A549 (cell line): Measurements from ENCODE around the gene CDC5L. TPM values are rescaled to one million over a fixed set of nuclear protein-coding genes. Genes with fewer than 3 reads are reported as not detected.

Experiments
- ATAC-seq, 2 experiments: fragments of 200-7000 bp in 1 of 2; fragments of >200 bp in 1 of 2; cut with Nextera tagmentation in 1 of 2; cut with Tn5 transposase in 1 of 2; 3 replicates each; pipeline versions ENCODE4 v1.8.0 to v1.9.1; 2018 to 2020; ENCODE audit warnings: mild to moderate bottlenecking in 1 of 2, moderate library complexity in 1 of 2
- CTCF ChIA-PET: fragments of 300-600 bp; sonication (Branson Sonifier 250); formaldehyde crosslinking; extraction: SDS; loops from one replicate; lab custom pipeline; 2021; ENCODE audit warnings: antibody characterized with exemption, inconsistent platforms; lab: Yijun Ruan, JAX
- POLR2A ChIA-PET: fragments of 350-600 bp; formaldehyde crosslinking; extraction: SDS; loops from one replicate; lab custom pipeline; 2021; ENCODE audit warnings: antibody characterized with exemption, inconsistent platforms; lab: Yijun Ruan, JAX
- DNase-seq, 2 experiments: peaks; one replicate each; pipeline versions ENCODE4 v3.0.0 to v3.0.0-alpha.2; 2011 to 2016; ENCODE audit warnings: low read depth in 1 of 2, low spot score in 1 of 2
- FAIRE-seq: peaks from 2 replicates; lab custom pipeline; 2011; peaks lifted over from hg19 to GRCh38; lab: Jason Lieb, UNC
- H3K27ac ChIP-seq, 2 experiments: fragments of >200 bp; sonication (Bioruptor Twin); formaldehyde crosslinking; 3 replicates each; pipeline ENCODE4 v1.5.1; 2016 to 2017
- H3K4me1 ChIP-seq: fragments of >200 bp; sonication (Bioruptor Twin); formaldehyde crosslinking; 3 replicates; pipeline ENCODE4 v1.6.1; 2016
- H3K4me2 ChIP-seq: fragments of >200 bp; sonication (Bioruptor Twin); formaldehyde crosslinking; 3 replicates; pipeline ENCODE4 v1.6.1; 2016
- H3K4me3 ChIP-seq: fragments of >200 bp; sonication (Bioruptor Twin); formaldehyde crosslinking; 3 replicates; pipeline ENCODE4 v1.5.1; 2016
- H3K9me3 ChIP-seq: fragments of >200 bp; sonication (Bioruptor Twin); formaldehyde crosslinking; 3 replicates; pipeline ENCODE4 v1.6.1; 2016
- CBX2 ChIP-seq: fragments of 200-600 bp; sonication (generic); IDR thresholded peaks from 2 replicates; pipeline ENCODE4 v1.6.1; 2016; ENCODE audit warnings: low read depth, mild to moderate bottlenecking, borderline replicate concordance
- CEBPB ChIP-seq, 2 experiments: fragments of >200 bp in 1 of 2; sonication (Bioruptor Twin) in 1 of 2; formaldehyde crosslinking in 1 of 2; IDR thresholded peaks; 2 replicates each; pipeline ENCODE4 v1.6.1; 2012 to 2016
- EP300 ChIP-seq, 2 experiments: fragments of >200 bp; sonication (Bioruptor Twin); formaldehyde crosslinking; IDR thresholded peaks; 2 replicates in 1 of 2; 3 replicates in 1 of 2; pipeline ENCODE4 v1.6.1; 2016 to 2017
- ESRRA ChIP-seq: fragments of 150-350 bp; IDR thresholded peaks from 2 replicates; pipeline ENCODE4 v1.6.1; 2014; ENCODE audit warnings: mild to moderate bottlenecking, low read length, borderline replicate concordance
- FOSB ChIP-seq: fragments of 250-450 bp; sonication (Bioruptor Pico); IDR thresholded peaks from 2 replicates; pipeline ENCODE4 v1.5.0; 2020; ENCODE audit warnings: mild to moderate bottlenecking, moderate library complexity
- HOXA7 ChIP-seq: fragments of 250-450 bp; sonication (Bioruptor Pico); IDR thresholded peaks from 2 replicates; pipeline ENCODE4 v1.5.0; 2020; ENCODE audit warnings: mild to moderate bottlenecking, moderate library complexity
- KDM1A ChIP-seq: fragments of 200-600 bp; sonication (generic); IDR thresholded peaks from 2 replicates; pipeline ENCODE4 v1.6.1; 2016; ENCODE audit warnings: low read depth, mild to moderate bottlenecking
- MAFK ChIP-seq: fragments of 450-650 bp; IDR thresholded peaks from 2 replicates; pipeline ENCODE4 v1.6.1; 2014; ENCODE audit not compliant: partially characterized antibody
- MAZ ChIP-seq: fragments of 150-350 bp; IDR thresholded peaks from 2 replicates; pipeline ENCODE4 v1.6.1; 2014; ENCODE audit warnings: antibody characterized with exemption, low read depth, low read length, borderline replicate concordance
- NFE2L2 ChIP-seq: fragments of 150-350 bp; conservative IDR thresholded peaks from 2 replicates; pipeline ENCODE4 v1.6.1; 2014; ENCODE audit warnings: low read length
- NPAS2 ChIP-seq: fragments of 250-450 bp; sonication (Bioruptor Pico); IDR thresholded peaks from 2 replicates; pipeline ENCODE4 v1.8.0; 2022; ENCODE audit warnings: mild to moderate bottlenecking, moderate library complexity, borderline replicate concordance
- NR3C1 ChIP-seq: fragments of >200 bp; sonication (Bioruptor Twin); formaldehyde crosslinking; IDR thresholded peaks from 3 replicates; pipeline ENCODE4 v1.6.1; 2017
- POLR2A ChIP-seq: IDR thresholded peaks from 2 replicates; pipeline ENCODE4 v1.6.1; 2012; ENCODE audit warnings: mild to moderate bottlenecking, low read length
- POLR2AphosphoS2 ChIP-seq: conservative IDR thresholded peaks from 2 replicates; pipeline ENCODE4 v1.6.1; 2012; ENCODE audit warnings: low read length, improper control_type of control experiment, inconsistent platforms
- RAD21 ChIP-seq, 2 experiments: fragments of >200 bp in 1 of 2; sonication (Bioruptor Twin) in 1 of 2; formaldehyde crosslinking in 1 of 2; IDR thresholded peaks in 1 of 2; conservative IDR thresholded peaks in 1 of 2; 2 replicates in 1 of 2; 3 replicates in 1 of 2; pipeline ENCODE4 v1.6.1; 2012 to 2018; ENCODE audit warnings: inconsistent platforms in 1 of 2
- RARB ChIP-seq: fragments of 250-450 bp; sonication (Bioruptor Pico); IDR thresholded peaks from 2 replicates; pipeline ENCODE4 v1.8.0; 2021; ENCODE audit warnings: mild to moderate bottlenecking, moderate library complexity
- RFX5 ChIP-seq: fragments of 450-650 bp; IDR thresholded peaks from 2 replicates; pipeline ENCODE4 v1.7.1; 2014; ENCODE audit warnings: antibody characterized with exemption, mild to moderate bottlenecking, moderate library complexity
- RNF2 ChIP-seq: fragments of 200-600 bp; sonication (generic); IDR thresholded peaks from 2 replicates; pipeline ENCODE4 v1.6.1; 2016; ENCODE audit warnings: low read depth, mild to moderate bottlenecking, antibody characterized with exemption, moderate library complexity, borderline replicate concordance
- TFCP2L1 ChIP-seq: fragments of 250-450 bp; sonication (Bioruptor Pico); IDR thresholded peaks from 2 replicates; pipeline ENCODE4 v1.5.0; 2021; ENCODE audit warnings: mild to moderate bottlenecking
- ZC3H11A ChIP-seq: fragments of 450-650 bp; IDR thresholded peaks from 2 replicates; pipeline ENCODE4 v1.6.1; 2014; ENCODE audit warnings: antibody characterized with exemption, mild to moderate bottlenecking
- ZSCAN20 ChIP-seq: fragments of 250-450 bp; sonication (Bioruptor Pico); IDR thresholded peaks from 2 replicates; pipeline ENCODE4 v1.8.0; 2022; ENCODE audit warnings: mild to moderate bottlenecking, moderate library complexity
- WGBS: methylation state at CpG from one replicate; pipeline ENCODE4 v1.1.6; 2017; ENCODE audit errors: missing lambda C conversion rate; 5-methylcytosine and 5-hydroxymethylcytosine counted together
- polyA plus RNA-seq, 4 experiments: library from polyadenylated mRNA; depleted of rRNA in 3 of 4; stranded (reverse); fragments of >200 nt; fragmentation: RNase III in 1 of 4; extraction: RNeasy Plus Mini Kit Qiagen cat#74134 plus additional on column Dnase treatment in 1 of 4; gene quantifications; 2 replicates in 3 of 4; 3 replicates in 1 of 4; pipeline ENCODE4 v1.2.3, GENCODE V29; 2011 to 2017
- TF ChIP-seq, protein P1 (sequence below): fragments of >200 bp; sonication (Bioruptor Twin); formaldehyde crosslinking; IDR thresholded peaks from 3 replicates; pipeline ENCODE4 v1.6.1; 2016
- TF ChIP-seq, protein P2 (sequence below): fragments of 250-450 bp; sonication (Bioruptor Pico); IDR thresholded peaks from 2 replicates; pipeline ENCODE4 v1.5.0; 2021; ENCODE audit warnings: mild to moderate bottlenecking, moderate library complexity, borderline replicate concordance
- TF ChIP-seq, protein P3 (sequence below): fragments of >200 bp; sonication (Bioruptor Twin); formaldehyde crosslinking; IDR thresholded peaks from 2 replicates; pipeline ENCODE4 v1.6.1; 2016
- TF ChIP-seq, protein P4 (sequence below): fragments of 450-650 bp; IDR thresholded peaks from 2 replicates; pipeline ENCODE4 v1.6.1; 2014; ENCODE audit warnings: antibody characterized with exemption
- TF ChIP-seq, protein P5 (sequence below): IDR thresholded peaks from 2 replicates; pipeline ENCODE4 v1.6.1; 2012

Gene CDC5L
- polyA plus RNA-seq, 2 of the 4 experiments (the other 2 are of a cell fraction): 12.8 to 20.5 TPM

DNA sequence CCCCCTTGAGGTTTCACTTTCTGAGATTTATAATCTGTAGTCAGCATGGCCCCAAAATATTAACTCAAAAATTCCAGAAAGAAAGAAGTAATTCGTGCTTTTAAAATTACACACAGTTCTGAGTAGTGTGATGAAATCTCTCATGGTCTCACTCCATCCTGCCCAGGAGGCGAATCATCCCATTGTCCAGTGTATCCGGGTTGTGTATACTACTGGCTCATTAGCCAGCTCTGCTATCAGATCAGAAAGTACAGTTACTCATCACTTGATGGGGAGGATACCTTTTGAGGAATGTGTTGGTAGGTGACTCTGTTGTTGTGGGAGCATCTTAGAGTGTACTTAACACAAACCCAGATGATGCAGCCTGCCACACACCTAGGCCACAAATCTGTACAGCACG is 65.2 kb downstream of the CDC5L start:
- Histone ChIP-seq H3K4me1 (peaks cover 20% of the 10 kb centered on the region; the same call in 2 of the 3 replicates), H3K4me3 (no peak overlapping the region), H3K9me3 (no peaks in the 10 kb centered on the region), H3K27ac (peak overlapping the region; percentile 58 to 75), H3K4me2 (peak overlapping the region; percentile 35; the same call in 2 of the 3 replicates)
- 43% methylated on average over 4 of the region's 4 CpGs for WGBS
- DNase-seq (peak in 1 of 2 experiments; percentile 61), ATAC-seq (peak; percentile 81 to 82), FAIRE-seq (no peak)
- CTCF ChIA-PET: interaction anchor here (0.8 to 2.3 kb wide), 2 partner anchors 17 to 23 kb away, joined by 3 to 5 read pairs; no protein-coding TSS in a partner anchor
- TF ChIP-seq, protein P1, sequence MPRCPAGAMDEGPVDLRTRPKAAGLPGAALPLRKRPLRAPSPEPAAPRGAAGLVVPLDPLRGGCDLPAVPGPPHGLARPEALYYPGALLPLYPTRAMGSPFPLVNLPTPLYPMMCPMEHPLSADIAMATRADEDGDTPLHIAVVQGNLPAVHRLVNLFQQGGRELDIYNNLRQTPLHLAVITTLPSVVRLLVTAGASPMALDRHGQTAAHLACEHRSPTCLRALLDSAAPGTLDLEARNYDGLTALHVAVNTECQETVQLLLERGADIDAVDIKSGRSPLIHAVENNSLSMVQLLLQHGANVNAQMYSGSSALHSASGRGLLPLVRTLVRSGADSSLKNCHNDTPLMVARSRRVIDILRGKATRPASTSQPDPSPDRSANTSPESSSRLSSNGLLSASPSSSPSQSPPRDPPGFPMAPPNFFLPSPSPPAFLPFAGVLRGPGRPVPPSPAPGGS: no peak
- TF ChIP-seq EP300 (IDR thresholded peaks at IDR 0.05): no peak
- no peak for TF ChIP-seq RARB (CRISPR knock-in tag)
- TF ChIP-seq, protein P2, sequence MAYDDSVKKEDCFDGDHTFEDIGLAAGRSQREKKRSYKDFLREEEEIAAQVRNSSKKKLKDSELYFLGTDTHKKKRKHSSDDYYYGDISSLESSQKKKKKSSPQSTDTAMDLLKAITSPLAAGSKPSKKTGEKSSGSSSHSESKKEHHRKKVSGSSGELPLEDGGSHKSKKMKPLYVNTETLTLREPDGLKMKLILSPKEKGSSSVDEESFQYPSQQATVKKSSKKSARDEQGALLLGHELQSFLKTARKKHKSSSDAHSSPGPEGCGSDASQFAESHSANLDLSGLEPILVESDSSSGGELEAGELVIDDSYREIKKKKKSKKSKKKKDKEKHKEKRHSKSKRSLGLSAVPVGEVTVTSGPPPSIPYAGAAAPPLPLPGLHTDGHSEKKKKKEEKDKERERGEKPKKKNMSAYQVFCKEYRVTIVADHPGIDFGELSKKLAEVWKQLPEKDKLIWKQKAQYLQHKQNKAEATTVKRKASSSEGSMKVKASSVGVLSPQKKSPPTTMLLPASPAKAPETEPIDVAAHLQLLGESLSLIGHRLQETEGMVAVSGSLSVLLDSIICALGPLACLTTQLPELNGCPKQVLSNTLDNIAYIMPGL (CRISPR knock-in tag): no peak
- TF ChIP-seq NPAS2 (CRISPR knock-in tag): no peak
- TF ChIP-seq, protein P3, sequence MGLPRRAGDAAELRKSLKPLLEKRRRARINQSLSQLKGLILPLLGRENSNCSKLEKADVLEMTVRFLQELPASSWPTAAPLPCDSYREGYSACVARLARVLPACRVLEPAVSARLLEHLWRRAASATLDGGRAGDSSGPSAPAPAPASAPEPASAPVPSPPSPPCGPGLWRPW: no peak
- no peak for TF ChIP-seq TFCP2L1 (CRISPR knock-in tag)
- TF ChIP-seq RNF2: no peak
- TF ChIP-seq POLR2A: no peak
- no peak for TF ChIP-seq POLR2AphosphoS2
- TF ChIP-seq ZSCAN20 (CRISPR knock-in tag): no peak
- no peak for TF ChIP-seq NR3C1
- TF ChIP-seq NFE2L2: no peak
- TF ChIP-seq CEBPB (IDR thresholded peaks at IDR 0.05): no peak
- no peak for TF ChIP-seq RAD21 (conservative IDR thresholded peaks at IDR 0.05 in 1 of 2, IDR thresholded peaks at IDR 0.05 in 1 of 2)
- TF ChIP-seq, protein P4, sequence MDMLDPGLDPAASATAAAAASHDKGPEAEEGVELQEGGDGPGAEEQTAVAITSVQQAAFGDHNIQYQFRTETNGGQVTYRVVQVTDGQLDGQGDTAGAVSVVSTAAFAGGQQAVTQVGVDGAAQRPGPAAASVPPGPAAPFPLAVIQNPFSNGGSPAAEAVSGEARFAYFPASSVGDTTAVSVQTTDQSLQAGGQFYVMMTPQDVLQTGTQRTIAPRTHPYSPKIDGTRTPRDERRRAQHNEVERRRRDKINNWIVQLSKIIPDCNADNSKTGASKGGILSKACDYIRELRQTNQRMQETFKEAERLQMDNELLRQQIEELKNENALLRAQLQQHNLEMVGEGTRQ: no peak
- TF ChIP-seq MAFK: no peak
- POLR2A ChIA-PET: no interaction called here

DNA sequence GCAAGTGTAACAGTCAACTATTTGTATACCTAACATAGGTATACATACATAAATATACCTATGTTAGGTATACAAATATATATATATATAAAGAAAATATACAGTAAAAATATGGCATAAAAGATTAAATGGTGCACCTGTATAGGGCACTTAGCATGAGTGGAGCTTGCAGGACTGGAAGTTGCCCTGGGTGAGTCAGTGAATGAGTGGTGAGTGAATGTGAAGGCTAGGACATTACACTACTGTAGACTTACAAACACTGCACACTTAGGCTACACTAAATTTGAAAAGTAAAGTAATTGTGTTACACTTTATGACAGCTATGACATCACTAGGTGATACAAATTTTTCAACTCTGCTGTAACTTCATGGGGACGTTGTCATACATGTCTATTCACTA is 65.6 kb downstream of the CDC5L start:
- Histone ChIP-seq H3K4me2 (0 out of 3 replicates have a peak overlapping the region, but pooled peaks have one; percentile 7), H3K4me1 (peaks cover 20% of the 10 kb centered on the region; the same call in 2 of the 3 replicates), H3K4me3 (no peak overlapping the region), H3K9me3 (no peaks in the 10 kb centered on the region), H3K27ac (no peak overlapping the region; a peak in 2 of 6 replicates)
- TF ChIP-seq FOSB: no peak
- TF ChIP-seq CBX2: no peak
- TF ChIP-seq ZC3H11A: no peak
- no peak for TF ChIP-seq ESRRA
- TF ChIP-seq RFX5: no peak
- no peak for TF ChIP-seq RAD21 (conservative IDR thresholded peaks at IDR 0.05 in 1 of 2, IDR thresholded peaks at IDR 0.05 in 1 of 2)
- no peak for TF ChIP-seq HOXA7 (CRISPR knock-in tag)
- no peak for TF ChIP-seq POLR2A
- TF ChIP-seq, protein P1: no peak
- no peak for TF ChIP-seq KDM1A
- no peak for TF ChIP-seq ZSCAN20 (CRISPR knock-in tag)
- TF ChIP-seq, protein P2 (CRISPR knock-in tag): no peak
- TF ChIP-seq, protein P5, sequence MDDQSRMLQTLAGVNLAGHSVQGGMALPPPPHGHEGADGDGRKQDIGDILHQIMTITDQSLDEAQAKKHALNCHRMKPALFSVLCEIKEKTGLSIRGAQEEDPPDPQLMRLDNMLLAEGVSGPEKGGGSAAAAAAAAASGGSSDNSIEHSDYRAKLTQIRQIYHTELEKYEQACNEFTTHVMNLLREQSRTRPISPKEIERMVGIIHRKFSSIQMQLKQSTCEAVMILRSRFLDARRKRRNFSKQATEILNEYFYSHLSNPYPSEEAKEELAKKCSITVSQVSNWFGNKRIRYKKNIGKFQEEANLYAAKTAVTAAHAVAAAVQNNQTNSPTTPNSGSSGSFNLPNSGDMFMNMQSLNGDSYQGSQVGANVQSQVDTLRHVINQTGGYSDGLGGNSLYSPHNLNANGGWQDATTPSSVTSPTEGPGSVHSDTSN: no peak
- no peak for TF ChIP-seq MAZ
- ChIA-PET CTCF (interaction anchor here (2.3 to 7.4 kb wide), 2 partner anchors 17 to 23 kb away, joined by 5 to 56 read pairs; no protein-coding TSS in a partner anchor), POLR2A (no interaction called here)
- FAIRE-seq (no peak), DNase-seq (no peak), ATAC-seq (no peak)
- WGBS: 94% methylated on average over 1 of the region's 1 CpG
